GM18505 (cell line): ENCODE results near the gene AK8.

ENCODE experiments used
- ATAC-seq: cut with Tn5 transposase; IDR thresholded peaks from one replicate; pipeline ENCODE4 v1.9.1; 2021; ENCODE audit not compliant: unreplicated experiment
- POLR2A ChIP-seq: IDR thresholded peaks from 4 replicates; pipeline ENCODE4 v1.6.1; 2011; ENCODE audit warnings: borderline replicate concordance; ENCODE audit not compliant: insufficient read depth, insufficient read length; ENCODE audit errors: extremely low read depth

The AK8 gene

GRCh38 chr9:132901858-132902831 is 24.1 kb upstream of the AK8 start:
- TF ChIP-seq POLR2A: no peak
- ATAC-seq: no peak

- no peak for TF ChIP-seq POLR2A
- no peak for ATAC-seq
These were observed 20.0 kb upstream of the AK8 start for GRCh38 chr9:132898051-132898450.

- ATAC-seq: no peak
- TF ChIP-seq POLR2A: no peak
These were observed 18.8 kb upstream of the AK8 start for GRCh38 chr9:132896906-132897305.

GRCh38 chr9:132896264-132896663 is 18.2 kb upstream of the AK8 start:
- no peak for TF ChIP-seq POLR2A
- no peak for ATAC-seq

GRCh38 chr9:132894862-132895835 is 17.1 kb upstream of the AK8 start:
- ATAC-seq: no peak

GRCh38 chr9:132894346-132894745 is 16.3 kb upstream of the AK8 start:
- no peak for ATAC-seq
- TF ChIP-seq POLR2A: no peak

More at GRCh38 chr9:132894862-132895835, 17.1 kb upstream of the AK8 start:
- TF ChIP-seq POLR2A: no peak

- no peak for ATAC-seq
- TF ChIP-seq POLR2A: no peak
These were observed 14.3 kb upstream of the AK8 start for GRCh38 chr9:132892400-132892799.

- no peak for ATAC-seq
These were observed 10.1 kb upstream of the AK8 start for GRCh38 chr9:132888151-132888550.

GRCh38 chr9:132887181-132888120 is 9.4 kb upstream of the AK8 start:
- TF ChIP-seq POLR2A: no peak
- no peak for ATAC-seq

More at GRCh38 chr9:132888151-132888550, 10.1 kb upstream of the AK8 start:
- no peak for TF ChIP-seq POLR2A

- ATAC-seq: no peak
- no peak for TF ChIP-seq POLR2A
These were observed 8.2 kb upstream of the AK8 start for GRCh38 chr9:132886334-132886725.

GRCh38 chr9:132885720-132886333 is 7.7 kb upstream of the AK8 start:
- ATAC-seq: no peak

More at GRCh38 chr9:132885720-132886333, 7.7 kb upstream of the AK8 start:
- no peak for TF ChIP-seq POLR2A
